HepG2 (cell line): ENCODE measurements around the gene GMPR. TPM values are rescaled to one million over a fixed set of nuclear protein-coding genes. Genes with fewer than 3 reads are reported as not detected.

Source experiments
- ATAC-seq: fragments of 200-7000 bp; cut with Tn5 transposase; 3 replicates; pipeline ENCODE4 v1.9.1; 2020; ENCODE audit warnings: mild to moderate bottlenecking, moderate library complexity
- BruUV-seq: library from RNA; stranded (reverse); fragments of 400-500 nt; replicated peaks from 2 replicates; lab custom pipeline; 2021; lab: Mats Ljungman, UMichigan
- CTCF ChIA-PET: fragments of 300-600 bp; formaldehyde crosslinking; extraction: SDS; loops from one replicate; lab custom pipeline; 2021; ENCODE audit warnings: low total read pairs, inconsistent platforms, low intra/inter-chr PET ratio; lab: Yijun Ruan, JAX
- POLR2A ChIA-PET: fragments of 350-600 bp; sonication (Branson Sonifier 250); formaldehyde crosslinking; loops from one replicate; lab custom pipeline; 2020; ENCODE audit warnings: antibody characterized with exemption, inconsistent platforms; lab: Yijun Ruan, JAX
- DNase-seq: peaks from one replicate; pipeline ENCODE4 v3.0.0-alpha.2; 2015; ENCODE audit warnings: low spot score
- FAIRE-seq: peaks from 3 replicates; lab custom pipeline; 2011; peaks lifted over from hg19 to GRCh38; lab: Jason Lieb, UNC
- H2AFZ ChIP-seq: one replicate; pipeline ENCODE4 v1.6.1; 2011; ENCODE audit warnings: low read length, inconsistent platforms
- H3K27ac ChIP-seq: fragments of 300-600 bp; 3 replicates; pipeline ENCODE4 v1.8.0; 2011; ENCODE audit warnings: mixed run types, mild to moderate bottlenecking, mixed read lengths, low read length, inconsistent platforms; ENCODE audit not compliant: insufficient read depth; ENCODE audit errors: extremely low read length
- H3K27me3 ChIP-seq, 2 experiments: fragments of 200-600 bp in 1 of 2; 2 replicates in 1 of 2; 3 replicates in 1 of 2; pipeline versions ENCODE4 v1.6.0 to v1.8.0; 2011; ENCODE audit warnings: low read length in 2 of 2, mild to moderate bottlenecking in 2 of 2, moderate library complexity in 2 of 2, inconsistent platforms in 1 of 2; ENCODE audit not compliant: insufficient read depth in 2 of 2, control insufficient read depth in 1 of 2
- H3K36me3 ChIP-seq, 2 experiments: fragments of 200-600 bp in 1 of 2; replicated peaks in 1 of 2; 2 replicates in 1 of 2; 3 replicates in 1 of 2; pipeline versions ENCODE4 v1.5.1 to v1.8.0; 2011; ENCODE audit warnings: low read length in 2 of 2, inconsistent platforms in 1 of 2; ENCODE audit not compliant: insufficient read depth in 2 of 2, control insufficient read depth in 1 of 2
- H3K4me1 ChIP-seq: 2 replicates; pipeline ENCODE4 v1.5.1; 2012; ENCODE audit warnings: low read length, inconsistent platforms; ENCODE audit not compliant: insufficient read depth
- H3K4me2 ChIP-seq: 2 replicates; pipeline ENCODE4 v1.6.0; 2011; ENCODE audit warnings: low read depth, low read length, inconsistent platforms
- H3K4me3 ChIP-seq, 3 experiments: fragments of 200-600 bp in 1 of 3; sonication (generic), shearing (Covaris generic) in 1 of 3; replicated peaks in 1 of 3; 2 replicates each; pipeline ENCODE4 v1.5.1; 2011 to 2016; ENCODE audit warnings: low read length in 3 of 3, inconsistent platforms in 2 of 3, low read depth in 2 of 3, mild to moderate bottlenecking in 2 of 3, control low read depth in 1 of 3, mixed read lengths in 1 of 3; ENCODE audit not compliant: insufficient read depth in 1 of 3
- H3K79me2 ChIP-seq: one replicate; pipeline ENCODE4 v1.6.1; 2011; ENCODE audit warnings: low read length, inconsistent platforms; ENCODE audit not compliant: insufficient read depth
- H3K9ac ChIP-seq: 2 replicates; pipeline ENCODE4 v1.6.0; 2011; ENCODE audit warnings: mild to moderate bottlenecking, low read depth, low read length, inconsistent platforms; ENCODE audit not compliant: insufficient read depth
- H3K9me3 ChIP-seq: 2 replicates; pipeline ENCODE4 v1.5.1; 2012; ENCODE audit warnings: mild to moderate bottlenecking, low read length
- H4K20me1 ChIP-seq: 2 replicates; pipeline ENCODE4 v1.6.0; 2011; ENCODE audit warnings: inconsistent platforms, mild to moderate bottlenecking, low read length, moderate library complexity; ENCODE audit not compliant: insufficient read depth
- CHD4 ChIP-seq: fragments of 200-600 bp; sonication (generic); IDR thresholded peaks from 2 replicates; pipeline ENCODE4 v1.7.0; 2017; ENCODE audit warnings: mild to moderate bottlenecking, low read length, borderline replicate concordance
- FOXC1 ChIP-seq: sonication (generic); formaldehyde crosslinking; IDR thresholded peaks from 2 replicates; pipeline ENCODE4 v1.8.0; 2022; ENCODE audit warnings: mild to moderate bottlenecking, missing genetic modification reagents, borderline replicate concordance
- ZNF652 ChIP-seq: IDR thresholded peaks from 2 replicates; pipeline ENCODE4 v1.6.1; 2016; ENCODE audit warnings: low read depth, borderline replicate concordance
- WGBS: methylation state at CpG from one replicate; pipeline ENCODE4 v1.1.6; 2017; ENCODE audit warnings: low lambda C conversion rate; 5-methylcytosine and 5-hydroxymethylcytosine counted together
- in situ Hi-C: cut with HindIII; loops from 2 replicates; pipeline ENCODE4 v1.10.0; 2017; ENCODE audit warnings: low pct_unique_long_range_greater_than_20kb; ENCODE audit not compliant: extremely low pct_ligation_motif_present
- intact Hi-C: fragments of 100-400 bp; cut with micrococcal nuclease; formaldehyde crosslinking; loops from one replicate; pipeline ENCODE4 v1.10.0; 2022; ENCODE audit not compliant: unreplicated experiment
- polyA plus RNA-seq, 8 experiments: library from polyadenylated mRNA; depleted of rRNA in 3 of 8; stranded (reverse) in 7 of 8; unstranded in 1 of 8; fragments of >200 nt; fragmentation: Illumina TruSeq in 4 of 8; extraction: Trizol in 4 of 8; gene quantifications; 2 replicates each; pipeline versions ENCODE4 v1.2.1 to v1.2.3, GENCODE V29; 2011 to 2016; ENCODE audit warnings: low read depth in 4 of 8, missing spikeins in 1 of 8, mixed read lengths in 1 of 8; ENCODE audit not compliant: insufficient read depth in 1 of 8
- total RNA-seq, 5 experiments: library from RNA; depleted of rRNA; stranded (reverse); fragments of >200 nt; fragmentation: Illumina TruSeq; extraction: Trizol; gene quantifications; 2 replicates each; pipeline ENCODE4 v1.2.3, GENCODE V29; 2016; ENCODE audit warnings: low read depth in 1 of 5
- TF ChIP-seq, protein P1 (sequence below): IDR thresholded peaks from 2 replicates; pipeline ENCODE4 v1.6.1; 2016; ENCODE audit warnings: low read depth
- TF ChIP-seq, protein P2 (sequence below): sonication (generic); formaldehyde crosslinking; IDR thresholded peaks from 2 replicates; pipeline ENCODE4 v1.5.0; 2020; ENCODE audit warnings: mild to moderate bottlenecking, missing genetic modification reagents, moderate library complexity

The GMPR gene
- total and polyA plus RNA-seq, 2 of the 13 experiments (the other 11 are each of a cell fraction or from before 2014, with no cell fraction given): not detected

DNA sequence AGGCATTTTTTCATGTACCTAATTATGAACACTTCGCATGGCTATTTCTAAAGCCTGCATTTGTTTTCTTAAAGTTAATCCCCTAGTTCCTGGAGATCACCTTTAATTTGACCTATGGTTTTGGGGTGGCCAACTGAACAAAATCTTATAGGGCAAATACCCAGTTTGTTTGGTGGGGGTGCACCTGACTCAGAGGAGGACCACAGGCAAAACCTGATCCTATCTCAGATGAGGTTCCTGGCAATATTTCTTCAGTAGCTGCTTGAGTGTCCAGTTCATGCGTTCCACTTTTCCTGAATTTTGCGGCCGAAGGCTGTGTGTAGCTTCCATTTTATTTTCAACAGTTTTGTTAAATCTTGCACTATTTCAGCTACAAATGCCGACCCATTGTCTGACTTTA is 10.3 kb upstream of the GMPR start:
- intact Hi-C loops: no loop called here
- in situ Hi-C loops: no loop called here
- ChIA-PET CTCF (no interaction called here), POLR2A (no interaction called here)
- H2AFZ ChIP-seq: no peak overlapping the region
- H3K9me3 ChIP-seq: no peaks in the 10 kb centered on the region
- DNase-seq (no peak), ATAC-seq (no peak), FAIRE-seq (no peak)
- H3K79me2 ChIP-seq: no peaks in the 10 kb centered on the region
- H3K27me3 ChIP-seq: peaks cover 0 to 42% of the 10 kb centered on the region in 2 experiments; a peak in 3 of 5 replicates
- H3K27ac ChIP-seq: no peak overlapping the region
- H3K9ac ChIP-seq: no peak overlapping the region
- no peaks in the 10 kb centered on the region for H3K36me3 ChIP-seq
- H3K4me1 ChIP-seq: no peaks in the 10 kb centered on the region
- H3K4me2 ChIP-seq: no peak overlapping the region
- 44% methylated on average over 5 of the region's 5 CpGs for WGBS
- no peak for TF ChIP-seq CHD4
- TF ChIP-seq, protein P1, sequence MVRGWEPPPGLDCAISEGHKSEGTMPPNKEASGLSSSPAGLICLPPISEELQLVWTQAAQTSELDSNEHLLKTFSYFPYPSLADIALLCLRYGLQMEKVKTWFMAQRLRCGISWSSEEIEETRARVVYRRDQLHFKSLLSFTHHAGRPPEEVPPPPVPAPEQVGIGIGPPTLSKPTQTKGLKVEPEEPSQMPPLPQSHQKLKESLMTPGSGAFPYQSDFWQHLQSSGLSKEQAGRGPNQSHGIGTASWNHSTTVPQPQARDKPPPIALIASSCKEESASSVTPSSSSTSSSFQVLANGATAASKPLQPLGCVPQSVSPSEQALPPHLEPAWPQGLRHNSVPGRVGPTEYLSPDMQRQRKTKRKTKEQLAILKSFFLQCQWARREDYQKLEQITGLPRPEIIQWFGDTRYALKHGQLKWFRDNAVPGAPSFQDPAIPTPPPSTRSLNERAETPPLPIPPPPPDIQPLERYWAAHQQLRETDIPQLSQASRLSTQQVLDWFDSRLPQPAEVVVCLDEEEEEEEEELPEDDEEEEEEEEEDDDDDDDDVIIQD (CRISPR knock-in tag): no peak
- H4K20me1 ChIP-seq: no peaks in the 10 kb centered on the region
- H3K4me3 ChIP-seq: no peak overlapping the region
- no TSS peak for BruUV-seq

DNA sequence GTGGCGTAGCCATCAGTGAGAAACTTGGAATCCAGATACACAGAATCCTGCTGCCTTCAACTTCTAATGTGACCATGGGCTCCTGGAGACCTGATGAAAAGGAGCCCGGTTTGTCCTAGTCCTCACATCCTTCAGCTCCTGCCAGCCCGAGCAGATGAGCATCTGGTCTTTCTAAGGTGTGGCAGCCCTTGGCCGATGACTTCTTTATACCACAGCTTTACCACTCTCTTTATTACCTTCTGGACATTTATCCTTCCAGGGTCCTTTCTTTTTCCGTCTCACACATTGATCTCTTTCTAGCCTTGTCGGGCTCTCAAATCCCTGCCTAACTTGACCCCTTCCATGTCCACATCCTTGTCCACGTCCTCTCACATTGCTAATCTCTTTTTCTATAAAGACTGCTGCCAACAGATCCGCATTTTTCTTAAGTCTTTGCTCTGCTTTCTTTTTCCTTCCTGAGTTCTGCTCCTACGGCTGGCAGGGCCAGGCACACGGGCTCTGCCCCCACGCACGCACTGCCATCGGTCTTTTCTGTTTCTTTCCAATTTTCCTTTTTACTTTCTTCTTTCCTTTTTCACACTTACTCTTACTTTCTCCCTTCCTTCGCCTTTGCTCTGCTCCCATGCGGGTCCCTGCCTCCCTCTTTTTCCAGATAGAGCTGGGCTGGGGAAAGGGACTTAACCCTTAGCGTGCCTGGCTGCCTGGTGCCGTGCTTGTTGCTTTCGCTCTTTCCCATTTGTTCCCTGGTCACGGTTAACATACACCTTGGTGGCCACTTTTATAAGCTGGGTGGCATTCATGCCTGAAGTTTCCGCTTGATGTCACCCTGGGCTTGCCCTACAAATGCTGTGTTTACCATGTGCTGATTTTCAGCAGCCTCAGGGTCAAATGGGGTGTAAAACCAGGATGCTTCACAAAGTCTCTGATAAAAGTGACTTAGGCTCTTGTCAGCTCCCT is 9.4 kb upstream of the GMPR start:
- no TSS peak for BruUV-seq
- no peak overlapping the region for H3K4me3 ChIP-seq
- H3K79me2 ChIP-seq: no peaks in the 10 kb centered on the region
- H2AFZ ChIP-seq: no peak overlapping the region
- H3K9me3 ChIP-seq: no peaks in the 10 kb centered on the region
- intact Hi-C loops: no loop called here
- H3K4me2 ChIP-seq: no peak overlapping the region
- H4K20me1 ChIP-seq: no peaks in the 10 kb centered on the region
- no peak overlapping the region for H3K9ac ChIP-seq
- DNase-seq (no peak), ATAC-seq (no peak), FAIRE-seq (no peak)
- H3K27ac ChIP-seq: no peak overlapping the region
- WGBS: 23% methylated on average over 20 of the region's 20 CpGs
- H3K4me1 ChIP-seq: no peaks in the 10 kb centered on the region
- peaks cover 0 to 42% of the 10 kb centered on the region in 2 experiments; a peak in 3 of 5 replicates for H3K27me3 ChIP-seq
- TF ChIP-seq, protein P2, sequence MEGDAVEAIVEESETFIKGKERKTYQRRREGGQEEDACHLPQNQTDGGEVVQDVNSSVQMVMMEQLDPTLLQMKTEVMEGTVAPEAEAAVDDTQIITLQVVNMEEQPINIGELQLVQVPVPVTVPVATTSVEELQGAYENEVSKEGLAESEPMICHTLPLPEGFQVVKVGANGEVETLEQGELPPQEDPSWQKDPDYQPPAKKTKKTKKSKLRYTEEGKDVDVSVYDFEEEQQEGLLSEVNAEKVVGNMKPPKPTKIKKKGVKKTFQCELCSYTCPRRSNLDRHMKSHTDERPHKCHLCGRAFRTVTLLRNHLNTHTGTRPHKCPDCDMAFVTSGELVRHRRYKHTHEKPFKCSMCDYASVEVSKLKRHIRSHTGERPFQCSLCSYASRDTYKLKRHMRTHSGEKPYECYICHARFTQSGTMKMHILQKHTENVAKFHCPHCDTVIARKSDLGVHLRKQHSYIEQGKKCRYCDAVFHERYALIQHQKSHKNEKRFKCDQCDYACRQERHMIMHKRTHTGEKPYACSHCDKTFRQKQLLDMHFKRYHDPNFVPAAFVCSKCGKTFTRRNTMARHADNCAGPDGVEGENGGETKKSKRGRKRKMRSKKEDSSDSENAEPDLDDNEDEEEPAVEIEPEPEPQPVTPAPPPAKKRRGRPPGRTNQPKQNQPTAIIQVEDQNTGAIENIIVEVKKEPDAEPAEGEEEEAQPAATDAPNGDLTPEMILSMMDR (CRISPR knock-in tag): peak; percentile 40; the same call in 1 of the 2 replicates
- TF ChIP-seq FOXC1 (CRISPR knock-in tag) (no peak), ZNF652 (CRISPR knock-in tag) (peak; percentile 51; the same call in 1 of the 2 replicates)
- no peaks in the 10 kb centered on the region for H3K36me3 ChIP-seq
- in situ Hi-C loops: no loop called here
- ChIA-PET CTCF (no interaction called here), POLR2A (no interaction called here)
